Measurements from ENCODE around the gene SORCS2. TPM values are rescaled to one million over a fixed set of nuclear protein-coding genes. Genes with fewer than 3 reads are reported as not detected.

SORCS2 gene
- total RNA-seq, 2 donors from 2014 or later = 0.25 TPM; not detected in 1

GRCh38 chr4:7273738-7274297, 81.5 kb downstream of the SORCS2 start:
- Mint-ChIP-seq H3K36me3 (no peaks in the 10 kb centered on the region), H3K27ac (no peak overlapping the region), H3K9me3 (no peaks in the 10 kb centered on the region)
- no peak for ATAC-seq
- DNase-seq (ENCODE audit: low spot score in 2 of 2) = no peak

- DNase-seq (ENCODE audit: low spot score in 2 of 2) (no peak), ATAC-seq (no peak)
- no peaks in the 10 kb centered on the region for H3K9me3 Mint-ChIP-seq
- H3K36me3 Mint-ChIP-seq = no peaks in the 10 kb centered on the region
- H3K27ac Mint-ChIP-seq = no peak overlapping the region
Observed at GRCh38 chr4:7275067-7275466, 82.7 kb downstream of the SORCS2 start.

DNA sequence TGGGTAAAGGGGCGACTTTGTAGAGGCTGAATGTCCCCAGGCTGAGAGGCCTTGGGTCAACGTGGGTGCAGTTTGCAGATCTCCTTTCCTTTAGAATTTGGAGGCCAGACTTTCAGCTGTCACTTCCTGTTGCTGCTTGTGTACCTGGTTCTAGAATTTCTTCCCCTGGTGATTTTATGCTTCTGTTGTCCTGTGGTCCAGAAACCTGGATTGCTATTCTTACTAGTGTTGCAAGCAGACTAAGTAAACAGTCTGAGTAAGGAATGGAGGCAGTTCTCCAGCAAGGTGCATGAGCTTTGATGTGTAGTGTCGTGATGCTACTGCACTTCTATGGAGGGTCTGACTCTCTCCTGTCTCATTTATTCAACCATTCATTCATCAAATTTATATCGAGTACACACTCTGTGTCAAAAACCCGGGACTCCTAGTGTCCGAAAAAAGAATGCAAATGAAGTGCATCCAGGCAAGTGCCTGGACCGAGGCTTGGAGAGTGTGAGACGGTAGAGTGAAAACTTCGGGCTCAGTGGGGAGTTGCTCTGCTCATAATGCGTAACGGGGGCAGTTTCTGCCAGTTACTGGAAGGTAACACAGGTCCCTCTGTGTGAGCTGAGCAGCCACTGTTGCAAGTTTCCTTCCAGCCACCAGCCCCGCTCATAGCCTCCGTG, 83.3 kb downstream of the SORCS2 start:
- H3K27ac Mint-ChIP-seq = no peak overlapping the region
- no peaks in the 10 kb centered on the region for H3K36me3 Mint-ChIP-seq
- no peak for ATAC-seq
- no peaks in the 10 kb centered on the region for H3K9me3 Mint-ChIP-seq
- DNase-seq (ENCODE audit: low spot score in 2 of 2) = no peak

DNA sequence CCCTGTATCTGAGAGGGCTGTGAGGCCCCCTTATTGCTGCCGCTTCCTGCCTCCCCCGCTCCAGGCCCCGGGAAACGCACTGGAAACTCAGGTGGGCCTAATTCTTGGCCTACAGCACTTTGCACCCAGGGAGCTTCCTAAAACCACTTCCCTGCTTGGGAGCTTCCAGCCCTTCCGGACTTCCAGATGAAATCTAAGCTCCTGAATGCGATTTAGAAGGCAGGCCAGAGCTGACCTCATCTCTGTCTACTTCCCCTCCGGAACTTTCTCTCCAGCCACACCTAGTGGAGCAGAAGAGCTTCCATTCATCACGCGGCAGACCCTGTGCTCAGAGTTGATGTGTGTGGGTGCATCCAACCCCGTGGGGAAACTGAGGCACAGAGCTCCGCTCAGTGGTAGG, 84.2 kb downstream of the SORCS2 start:
- DNase-seq (ENCODE audit: low spot score in 2 of 2) (no peak), ATAC-seq (no peak)
- no peak overlapping the region for H3K27ac Mint-ChIP-seq
- no peaks in the 10 kb centered on the region for H3K9me3 Mint-ChIP-seq
- H3K36me3 Mint-ChIP-seq = no peaks in the 10 kb centered on the region

GRCh38 chr4:7278071-7278765, 85.9 kb downstream of the SORCS2 start:
- no peak for ATAC-seq
- no peak for DNase-seq (ENCODE audit: low spot score in 2 of 2)
- H3K36me3 Mint-ChIP-seq = no peaks in the 10 kb centered on the region
- no peak overlapping the region for H3K27ac Mint-ChIP-seq
- H3K9me3 Mint-ChIP-seq = no peaks in the 10 kb centered on the region

GRCh38 chr4:7278981-7279380, 86.6 kb downstream of the SORCS2 start:
- DNase-seq (ENCODE audit: low spot score in 2 of 2) = no peak
- ATAC-seq = no peak
- H3K36me3 Mint-ChIP-seq = no peaks in the 10 kb centered on the region
- no peaks in the 10 kb centered on the region for H3K9me3 Mint-ChIP-seq
- H3K27ac Mint-ChIP-seq = no peak overlapping the region

DNA sequence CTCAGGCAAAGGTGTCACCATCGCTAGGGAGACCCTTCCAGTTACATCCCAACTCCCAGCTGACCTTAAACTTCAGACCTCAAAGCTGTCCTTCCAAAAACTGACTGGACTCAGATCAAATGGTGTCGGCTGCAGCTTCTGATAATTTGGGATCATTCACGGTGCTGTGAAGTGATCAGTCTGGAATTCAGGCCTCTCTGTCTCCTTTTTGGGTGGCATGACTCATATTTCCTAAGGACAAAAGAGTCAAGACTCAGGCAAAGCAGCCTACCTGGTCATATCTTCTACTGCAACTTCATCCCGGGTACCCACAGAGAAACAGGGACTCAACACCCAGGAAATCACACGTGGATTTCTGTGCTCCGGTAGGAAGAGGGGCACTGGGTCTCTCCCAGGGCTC, 87.6 kb downstream of the SORCS2 start:
- Mint-ChIP-seq H3K9me3 (no peaks in the 10 kb centered on the region), H3K36me3 (no peaks in the 10 kb centered on the region), H3K27ac (no peak overlapping the region)
- DNase-seq (ENCODE audit: low spot score in 2 of 2) = no peak
- ATAC-seq = no peak

DNA sequence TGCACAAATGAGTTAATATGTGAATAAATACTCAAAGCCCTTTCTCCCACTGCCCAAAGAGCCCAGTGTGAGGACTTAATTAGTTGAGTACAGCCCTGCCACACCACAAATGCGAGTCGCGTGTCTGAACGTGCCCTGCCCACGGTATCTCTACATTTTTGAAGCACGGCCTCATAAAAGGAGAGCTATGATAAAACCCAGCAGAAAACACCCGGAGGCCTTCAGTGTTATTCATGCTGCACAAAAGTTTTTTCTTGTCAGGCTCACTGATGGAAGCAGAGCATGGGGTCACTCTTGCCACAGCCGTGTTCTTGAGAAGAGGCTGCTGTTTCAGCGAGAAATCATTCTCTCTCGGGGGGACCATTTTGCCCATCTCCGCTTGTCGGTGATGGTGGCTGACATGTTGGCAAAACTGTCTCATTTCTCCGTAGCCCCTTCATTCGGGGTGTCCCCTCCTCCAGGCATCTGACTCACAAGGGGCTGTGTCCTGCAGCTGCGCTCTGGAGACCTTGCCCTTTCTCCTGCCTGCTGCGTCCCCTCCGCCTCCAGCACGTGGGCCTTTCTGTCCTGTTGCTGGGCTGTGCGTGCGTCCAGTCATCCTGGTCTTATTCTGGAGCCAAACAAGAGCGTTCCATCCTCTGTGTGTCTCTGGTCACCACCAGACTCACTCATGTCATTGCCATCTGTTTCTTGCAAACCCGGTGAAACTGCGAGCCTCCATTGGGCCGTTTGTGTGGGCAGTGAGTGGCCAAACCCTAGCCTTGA, 88.8 kb downstream of the SORCS2 start:
- DNase-seq (ENCODE audit: low spot score in 2 of 2) = no peak
- H3K36me3 Mint-ChIP-seq = no peaks in the 10 kb centered on the region
- no peak overlapping the region for H3K27ac Mint-ChIP-seq
- no peaks in the 10 kb centered on the region for H3K9me3 Mint-ChIP-seq
- ATAC-seq = no peak

DNA sequence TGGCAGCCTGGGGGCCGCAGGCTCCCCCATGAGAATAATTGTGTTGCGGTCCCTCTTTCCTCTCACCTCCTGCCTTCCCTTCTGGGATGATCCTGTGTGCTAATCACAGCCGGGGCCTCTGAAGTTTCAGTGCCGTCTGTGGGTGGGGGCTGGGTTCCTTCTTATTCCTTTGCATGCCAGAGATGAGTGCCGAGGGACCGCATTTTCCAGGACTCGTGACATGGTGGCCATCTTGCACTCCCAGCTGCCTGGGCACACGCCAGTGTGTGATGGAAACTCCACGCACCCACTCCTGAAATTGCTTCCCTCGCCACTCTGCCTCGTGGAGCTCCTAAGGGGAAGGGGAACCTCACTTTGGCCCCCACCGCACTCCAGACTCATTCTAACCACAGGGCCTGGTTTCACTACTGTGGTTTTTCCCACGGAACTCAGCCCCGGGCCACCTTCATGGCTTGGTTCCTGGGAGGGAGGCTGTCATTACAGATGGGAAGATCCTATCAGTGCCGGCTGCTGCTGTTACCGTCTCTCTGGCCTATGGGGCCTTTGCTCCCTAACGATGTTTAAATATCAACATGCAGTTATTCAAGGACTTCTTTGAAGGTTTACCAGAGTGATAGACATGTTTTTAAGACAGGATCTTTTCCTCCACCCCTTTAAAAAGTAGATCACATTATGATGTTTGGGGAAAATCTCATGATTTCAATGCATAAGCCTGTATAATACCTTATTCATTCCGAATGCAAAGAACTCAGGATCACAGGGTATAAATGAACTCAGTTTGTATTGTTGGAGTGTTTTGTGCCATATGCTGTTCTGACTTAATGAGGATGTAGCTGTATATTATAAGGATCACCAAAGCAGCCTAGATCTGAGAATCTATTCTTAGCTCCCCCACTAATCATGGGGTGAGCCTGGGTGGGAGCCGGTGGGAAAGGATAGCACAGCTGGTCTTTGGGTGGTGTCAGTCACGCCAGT, 89.6 kb downstream of the SORCS2 start:
- H3K27ac Mint-ChIP-seq = no peak overlapping the region
- ATAC-seq (no peak), DNase-seq (ENCODE audit: low spot score in 2 of 2) (no peak)
- H3K36me3 Mint-ChIP-seq = no peaks in the 10 kb centered on the region
- H3K9me3 Mint-ChIP-seq = no peaks in the 10 kb centered on the region

DNA sequence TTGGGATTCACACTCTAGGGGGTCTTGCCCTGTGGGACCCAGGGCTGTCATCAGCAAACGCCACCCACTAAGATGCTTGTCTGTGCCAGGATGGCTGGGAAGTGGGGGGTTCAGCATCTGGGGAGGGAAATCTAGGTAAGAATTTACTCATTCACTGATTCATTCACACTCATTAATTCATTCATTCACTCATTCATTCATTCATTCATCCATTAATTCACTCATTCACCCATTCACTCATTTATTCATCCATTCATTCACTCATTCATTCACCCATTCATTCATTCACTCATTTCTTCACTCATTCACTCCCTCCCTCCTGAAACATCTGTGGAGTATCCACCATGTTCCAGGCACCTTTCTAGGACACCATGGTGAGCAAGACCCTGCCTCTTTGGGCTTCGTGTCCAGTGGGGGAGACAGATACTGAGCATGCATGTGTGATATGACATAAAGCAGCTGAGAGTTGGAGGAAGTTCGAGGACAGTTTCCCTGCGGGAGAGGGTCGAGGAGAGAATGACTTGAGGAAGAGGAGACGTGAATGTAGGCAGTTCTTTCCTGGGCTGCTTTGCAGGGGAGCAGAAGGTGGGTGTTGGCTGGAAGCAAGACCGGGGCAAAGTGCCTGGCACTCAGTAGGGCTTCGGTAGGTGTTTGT, 90.6 kb downstream of the SORCS2 start:
- no peak for DNase-seq (ENCODE audit: low spot score in 2 of 2)
- H3K36me3 Mint-ChIP-seq = no peaks in the 10 kb centered on the region
- H3K27ac Mint-ChIP-seq = no peak overlapping the region
- no peak for ATAC-seq
- no peaks in the 10 kb centered on the region for H3K9me3 Mint-ChIP-seq

- no peak for ATAC-seq
- no peaks in the 10 kb centered on the region for H3K36me3 Mint-ChIP-seq
- no peaks in the 10 kb centered on the region for H3K9me3 Mint-ChIP-seq
- DNase-seq (ENCODE audit: low spot score in 2 of 2) = no peak
- H3K27ac Mint-ChIP-seq = no peak overlapping the region
Observed at GRCh38 chr4:7285244-7286094, 93.1 kb downstream of the SORCS2 start.

DNA sequence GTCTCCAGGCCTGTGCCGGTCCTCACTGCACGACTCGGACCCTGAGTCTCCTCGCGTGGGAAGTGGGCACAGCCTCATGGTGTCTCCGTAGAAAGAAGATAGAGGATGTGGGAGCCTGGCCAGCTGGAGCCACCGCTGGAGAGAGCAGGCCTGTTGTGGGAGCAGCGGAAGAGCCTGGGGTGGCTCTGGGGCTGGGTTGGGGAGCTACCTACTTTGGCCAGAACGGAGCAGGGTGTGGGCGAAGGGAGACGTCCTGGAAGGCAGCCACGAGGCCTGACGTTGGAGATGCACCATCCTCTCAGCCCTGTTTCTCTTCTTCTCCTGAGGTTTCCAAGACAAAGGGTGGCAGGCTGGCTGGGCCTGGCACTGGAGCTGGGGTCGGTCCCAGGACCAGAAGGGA, 93.8 kb downstream of the SORCS2 start:
- ATAC-seq = no peak

GRCh38 chr4:7286798-7287197, 94.5 kb downstream of the SORCS2 start:
- Mint-ChIP-seq H3K36me3 (no peaks in the 10 kb centered on the region), H3K27ac (no peak overlapping the region), H3K9me3 (no peaks in the 10 kb centered on the region)
- ATAC-seq (no peak), DNase-seq (ENCODE audit: low spot score in 2 of 2) (no peak)

More for the DNA sequence above, 93.8 kb downstream of the SORCS2 start:
- no peak for DNase-seq (ENCODE audit: low spot score in 2 of 2)
- Mint-ChIP-seq H3K36me3 (no peaks in the 10 kb centered on the region), H3K9me3 (no peaks in the 10 kb centered on the region), H3K27ac (peak overlapping the region in 1 of 2 donors; percentile 36)

DNA sequence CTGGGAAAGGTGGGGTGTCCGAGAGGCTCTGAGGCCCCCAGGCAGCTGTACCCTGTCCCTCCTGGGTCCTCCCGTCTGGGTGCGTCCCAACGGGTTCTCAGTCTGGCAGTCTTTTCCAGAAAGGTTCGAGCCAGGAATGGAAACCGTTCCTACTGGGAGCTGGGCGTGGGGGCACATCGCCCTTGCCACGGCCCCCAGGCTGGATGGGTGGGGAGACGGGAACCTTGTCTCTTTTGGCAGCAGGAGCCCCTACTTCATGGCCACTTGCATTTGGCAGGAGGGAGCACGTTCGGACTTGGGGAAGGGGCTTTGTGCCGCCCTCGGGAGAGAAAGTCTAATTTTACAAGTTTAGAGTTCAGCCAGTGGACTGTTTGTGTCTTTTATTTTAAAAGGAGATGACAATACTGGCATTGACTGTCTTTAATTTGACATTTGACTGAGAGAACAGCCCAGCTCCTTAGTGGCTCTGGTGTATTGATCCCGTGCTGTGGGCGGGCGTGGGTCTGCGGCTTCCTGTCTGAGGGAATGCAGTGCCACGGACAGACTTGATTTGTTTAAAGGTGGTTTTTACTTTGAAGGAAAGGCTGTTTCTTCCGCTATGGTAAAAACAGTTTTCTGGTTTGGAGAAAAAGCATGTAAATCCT, 95.1 kb downstream of the SORCS2 start:
- ATAC-seq (no peak), DNase-seq (ENCODE audit: low spot score in 2 of 2) (no peak)
- Mint-ChIP-seq H3K9me3 (no peaks in the 10 kb centered on the region), H3K36me3 (no peaks in the 10 kb centered on the region), H3K27ac (no peak overlapping the region)

- DNase-seq (ENCODE audit: low spot score in 2 of 2) (no peak), ATAC-seq (no peak)
- H3K9me3 Mint-ChIP-seq = no peaks in the 10 kb centered on the region
- no peak overlapping the region for H3K27ac Mint-ChIP-seq
- no peaks in the 10 kb centered on the region for H3K36me3 Mint-ChIP-seq
Observed at GRCh38 chr4:7287918-7288280, 95.6 kb downstream of the SORCS2 start.

Measured in activated naive CD4-positive, alpha-beta T cell treated with anti-CD3 and anti-CD28 coated beads, Interleukin-2, amount 50 U/mL, for 72 hours (primary cell).